ENCODE results near the gene IRAG1. TPM values are rescaled to one million over a fixed set of nuclear protein-coding genes. Genes with fewer than 3 reads are reported as not detected.

Gene IRAG1
- total and polyA plus RNA-seq, 2 experiments from 2014 or later = 1.5 to 2.7 TPM

GRCh38 chr11:10693509-10694081 is at the start of gene IRAG1 (continued):
- TF ChIP-seq, protein P1, sequence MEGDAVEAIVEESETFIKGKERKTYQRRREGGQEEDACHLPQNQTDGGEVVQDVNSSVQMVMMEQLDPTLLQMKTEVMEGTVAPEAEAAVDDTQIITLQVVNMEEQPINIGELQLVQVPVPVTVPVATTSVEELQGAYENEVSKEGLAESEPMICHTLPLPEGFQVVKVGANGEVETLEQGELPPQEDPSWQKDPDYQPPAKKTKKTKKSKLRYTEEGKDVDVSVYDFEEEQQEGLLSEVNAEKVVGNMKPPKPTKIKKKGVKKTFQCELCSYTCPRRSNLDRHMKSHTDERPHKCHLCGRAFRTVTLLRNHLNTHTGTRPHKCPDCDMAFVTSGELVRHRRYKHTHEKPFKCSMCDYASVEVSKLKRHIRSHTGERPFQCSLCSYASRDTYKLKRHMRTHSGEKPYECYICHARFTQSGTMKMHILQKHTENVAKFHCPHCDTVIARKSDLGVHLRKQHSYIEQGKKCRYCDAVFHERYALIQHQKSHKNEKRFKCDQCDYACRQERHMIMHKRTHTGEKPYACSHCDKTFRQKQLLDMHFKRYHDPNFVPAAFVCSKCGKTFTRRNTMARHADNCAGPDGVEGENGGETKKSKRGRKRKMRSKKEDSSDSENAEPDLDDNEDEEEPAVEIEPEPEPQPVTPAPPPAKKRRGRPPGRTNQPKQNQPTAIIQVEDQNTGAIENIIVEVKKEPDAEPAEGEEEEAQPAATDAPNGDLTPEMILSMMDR (conservative IDR thresholded peaks at IDR 0.05; ENCODE audit: low read depth in 2 of 2) = no peak

- H3K27ac Mint-ChIP-seq = no peak overlapping the region
- H3K4me3 Mint-ChIP-seq = no peak overlapping the region
- H4K20me1 ChIP-seq (replicated peaks; ENCODE audit: insufficient read depth) = no peaks in the 10 kb centered on the region
- ATAC-seq = no peak
- H3K79me2 ChIP-seq (replicated peaks; ENCODE audit: insufficient read depth) = no peaks in the 10 kb centered on the region
- DNase-seq (ENCODE audit: low spot score) = no peak
- no peak overlapping the region for H3K4me3 ChIP-seq
- peaks cover 2% of the 10 kb centered on the region for H3K27me3 Mint-ChIP-seq (ENCODE audit: insufficient read depth, low read depth, poor library complexity)
- H2AFZ ChIP-seq = no peak overlapping the region; the same call in none of the 2 replicates
- H3F3A ChIP-seq (replicated peaks; ENCODE audit: low read depth) = no peaks in the 10 kb centered on the region
- H3K4me1 ChIP-seq (ENCODE audit: insufficient read depth) = no peaks in the 10 kb centered on the region
- no peaks in the 10 kb centered on the region for H3K27me3 ChIP-seq (ENCODE audit: insufficient read depth)
- no peaks in the 10 kb centered on the region for H3K9me2 ChIP-seq (ENCODE audit: insufficient read depth)
- H3K4me2 ChIP-seq = no peak overlapping the region
- no peaks in the 10 kb centered on the region for H3K9me3 Mint-ChIP-seq
- H3K36me3 Mint-ChIP-seq (ENCODE audit: low read depth) = no peaks in the 10 kb centered on the region
- H3K36me3 ChIP-seq (ENCODE audit: insufficient read depth) = no peaks in the 10 kb centered on the region
- H3K27ac ChIP-seq (ENCODE audit: low read depth) = no peak overlapping the region
- no peaks in the 10 kb centered on the region; the same call in 2 of the 3 replicates for H3K4me1 Mint-ChIP-seq
- no peak for TF ChIP-seq CREB1 (CRISPR knock-in tag; IDR thresholded peaks at IDR 0.05; ENCODE audit: low read depth)
- TF ChIP-seq ETS1 (IDR thresholded peaks at IDR 0.05) = no peak
- TF ChIP-seq, protein P1 (conservative IDR thresholded peaks at IDR 0.05; ENCODE audit: low read depth in 2 of 2) = no peak
- no peak for TF ChIP-seq ZNF114 (CRISPR knock-in tag; IDR thresholded peaks at IDR 0.05)
- TF ChIP-seq POLR2AphosphoS5 (IDR thresholded peaks at IDR 0.05; ENCODE audit: low read depth) = no peak
- no peak for TF ChIP-seq STAT1 (IDR thresholded peaks at IDR 0.05; ENCODE audit: unreplicated experiment)
- no peak for TF ChIP-seq ZNF331 (CRISPR knock-in tag; IDR thresholded peaks at IDR 0.05; ENCODE audit: low read depth)
- TF ChIP-seq, protein P2, sequence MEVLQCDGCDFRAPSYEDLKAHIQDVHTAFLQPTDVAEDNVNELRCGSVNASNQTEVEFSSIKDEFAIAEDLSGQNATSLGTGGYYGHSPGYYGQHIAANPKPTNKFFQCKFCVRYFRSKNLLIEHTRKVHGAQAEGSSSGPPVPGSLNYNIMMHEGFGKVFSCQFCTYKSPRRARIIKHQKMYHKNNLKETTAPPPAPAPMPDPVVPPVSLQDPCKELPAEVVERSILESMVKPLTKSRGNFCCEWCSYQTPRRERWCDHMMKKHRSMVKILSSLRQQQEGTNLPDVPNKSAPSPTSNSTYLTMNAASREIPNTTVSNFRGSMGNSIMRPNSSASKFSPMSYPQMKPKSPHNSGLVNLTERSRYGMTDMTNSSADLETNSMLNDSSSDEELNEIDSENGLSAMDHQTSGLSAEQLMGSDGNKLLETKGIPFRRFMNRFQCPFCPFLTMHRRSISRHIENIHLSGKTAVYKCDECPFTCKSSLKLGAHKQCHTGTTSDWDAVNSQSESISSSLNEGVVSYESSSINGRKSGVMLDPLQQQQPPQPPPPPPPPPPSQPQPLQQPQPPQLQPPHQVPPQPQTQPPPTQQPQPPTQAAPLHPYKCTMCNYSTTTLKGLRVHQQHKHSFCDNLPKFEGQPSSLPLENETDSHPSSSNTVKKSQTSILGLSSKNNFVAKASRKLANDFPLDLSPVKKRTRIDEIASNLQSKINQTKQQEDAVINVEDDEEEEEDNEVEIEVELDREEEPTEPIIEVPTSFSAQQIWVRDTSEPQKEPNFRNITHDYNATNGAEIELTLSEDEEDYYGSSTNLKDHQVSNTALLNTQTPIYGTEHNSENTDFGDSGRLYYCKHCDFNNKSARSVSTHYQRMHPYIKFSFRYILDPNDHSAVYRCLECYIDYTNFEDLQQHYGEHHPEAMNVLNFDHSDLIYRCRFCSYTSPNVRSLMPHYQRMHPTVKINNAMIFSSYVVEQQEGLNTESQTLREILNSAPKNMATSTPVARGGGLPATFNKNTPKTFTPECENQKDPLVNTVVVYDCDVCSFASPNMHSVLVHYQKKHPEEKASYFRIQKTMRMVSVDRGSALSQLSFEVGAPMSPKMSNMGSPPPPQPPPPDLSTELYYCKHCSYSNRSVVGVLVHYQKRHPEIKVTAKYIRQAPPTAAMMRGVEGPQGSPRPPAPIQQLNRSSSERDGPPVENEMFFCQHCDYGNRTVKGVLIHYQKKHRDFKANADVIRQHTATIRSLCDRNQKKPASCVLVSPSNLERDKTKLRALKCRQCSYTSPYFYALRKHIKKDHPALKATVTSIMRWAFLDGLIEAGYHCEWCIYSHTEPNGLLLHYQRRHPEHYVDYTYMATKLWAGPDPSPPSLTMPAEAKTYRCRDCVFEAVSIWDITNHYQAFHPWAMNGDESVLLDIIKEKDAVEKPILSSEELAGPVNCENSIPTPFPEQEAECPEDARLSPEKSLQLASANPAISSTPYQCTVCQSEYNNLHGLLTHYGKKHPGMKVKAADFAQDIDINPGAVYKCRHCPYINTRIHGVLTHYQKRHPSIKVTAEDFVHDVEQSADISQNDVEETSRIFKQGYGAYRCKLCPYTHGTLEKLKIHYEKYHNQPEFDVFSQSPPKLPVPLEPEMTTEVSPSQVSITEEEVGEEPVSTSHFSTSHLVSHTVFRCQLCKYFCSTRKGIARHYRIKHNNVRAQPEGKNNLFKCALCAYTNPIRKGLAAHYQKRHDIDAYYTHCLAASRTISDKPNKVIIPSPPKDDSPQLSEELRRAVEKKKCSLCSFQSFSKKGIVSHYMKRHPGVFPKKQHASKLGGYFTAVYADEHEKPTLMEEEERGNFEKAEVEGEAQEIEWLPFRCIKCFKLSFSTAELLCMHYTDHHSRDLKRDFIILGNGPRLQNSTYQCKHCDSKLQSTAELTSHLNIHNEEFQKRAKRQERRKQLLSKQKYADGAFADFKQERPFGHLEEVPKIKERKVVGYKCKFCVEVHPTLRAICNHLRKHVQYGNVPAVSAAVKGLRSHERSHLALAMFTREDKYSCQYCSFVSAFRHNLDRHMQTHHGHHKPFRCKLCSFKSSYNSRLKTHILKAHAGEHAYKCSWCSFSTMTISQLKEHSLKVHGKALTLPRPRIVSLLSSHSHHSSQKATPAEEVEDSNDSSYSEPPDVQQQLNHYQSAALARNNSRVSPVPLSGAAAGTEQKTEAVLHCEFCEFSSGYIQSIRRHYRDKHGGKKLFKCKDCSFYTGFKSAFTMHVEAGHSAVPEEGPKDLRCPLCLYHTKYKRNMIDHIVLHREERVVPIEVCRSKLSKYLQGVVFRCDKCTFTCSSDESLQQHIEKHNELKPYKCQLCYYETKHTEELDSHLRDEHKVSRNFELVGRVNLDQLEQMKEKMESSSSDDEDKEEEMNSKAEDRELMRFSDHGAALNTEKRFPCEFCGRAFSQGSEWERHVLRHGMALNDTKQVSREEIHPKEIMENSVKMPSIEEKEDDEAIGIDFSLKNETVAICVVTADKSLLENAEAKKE (CRISPR knock-in tag; IDR thresholded peaks at IDR 0.05) = no peak
- TF ChIP-seq EZH2phosphoT487 (IDR thresholded peaks at IDR 0.05; ENCODE audit: unreplicated experiment) = no peak
Observed at GRCh38 chr11:10742460-10743208, 49.1 kb upstream of the IRAG1 start.
